Renal cortex interstitium (tissue), 11 donors: Measurements from ENCODE around the gene TXNDC15. TPM values are rescaled to one million over a fixed set of nuclear protein-coding genes. Genes with fewer than 3 reads are reported as not detected.

Experiments used
- DNase-seq, 11 donors: peaks; one replicate each; pipeline ENCODE4 v3.0.0-alpha.2; 2013; ENCODE audit warnings: low read depth in 9 of 11, low spot score in 4 of 11; ENCODE audit errors: extremely low read depth in 1 of 11
- polyA plus RNA-seq, 3 donors: library from polyadenylated mRNA; unstranded; fragments of 120-200 nt; gene quantifications; one replicate each; pipeline ENCODE4 v1.2.1, GENCODE V29; 2013; ENCODE audit not compliant: insufficient read length in 3 of 3

Gene TXNDC15
- polyA plus RNA-seq, 3 donors: 80.0 to 89.5 (median 82.3) TPM

DNA sequence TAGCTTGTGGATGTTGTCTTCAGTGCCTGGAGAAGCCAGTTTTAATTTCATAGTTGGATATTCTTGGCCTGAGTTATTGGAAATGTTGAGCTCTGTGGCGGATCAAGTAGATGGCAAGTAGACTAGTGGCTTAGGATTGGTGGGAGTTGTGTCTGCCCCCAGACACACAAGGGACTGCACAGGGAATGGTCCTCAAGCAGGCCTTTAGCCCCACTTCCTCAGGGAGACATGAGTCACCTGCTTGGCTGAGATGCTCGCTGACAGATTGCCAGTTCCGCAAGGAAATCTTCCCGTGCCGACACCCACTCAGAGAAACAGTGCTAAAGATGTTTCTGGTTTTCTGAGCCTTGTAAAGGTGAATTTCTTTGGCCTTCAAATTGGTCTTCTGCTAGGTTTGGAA, 74.7 kb downstream of the TXNDC15 start:
- no peak for DNase-seq

DNA sequence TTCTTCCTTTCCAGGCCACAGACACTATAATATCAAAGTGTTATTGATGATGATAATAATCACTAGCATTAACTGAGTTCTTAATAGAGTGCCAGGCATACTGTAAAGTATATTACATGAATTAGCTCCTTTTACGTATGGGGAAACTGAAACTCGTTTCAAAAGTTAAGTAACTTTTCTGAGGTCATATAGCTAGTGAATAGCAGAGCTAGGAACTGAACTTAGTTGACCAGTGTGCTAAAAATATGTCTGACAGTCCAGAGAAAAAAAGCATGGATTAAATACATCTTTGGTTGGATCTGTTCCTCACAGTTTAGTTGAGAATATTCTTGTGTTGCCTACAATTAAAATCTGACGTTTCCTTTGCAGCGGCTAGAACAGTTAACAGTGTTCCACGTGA, 75.1 kb downstream of the TXNDC15 start:
- DNase-seq: no peak

Other genes with a start within 250 kb of the TXNDC15 start
- 10 to 100 TPM; 38.4 to 44.1 (median 39.5) TPM for gene SAR1B, start 241.5 kb upstream of the TXNDC15 start, polyA plus RNA-seq
- gene SEC24A, start 225.6 kb upstream of the TXNDC15 start, polyA plus RNA-seq: 10 to 100 TPM; 20.5 to 23.1 (median 22.0) TPM
- 10 to 100 TPM; 61.9 to 74.7 (median 65.4) TPM for gene CAMLG, start 135.8 kb upstream of the TXNDC15 start, polyA plus RNA-seq
- 10 to 100 TPM; 76.6 to 95.7 (median 89.7) TPM for gene DDX46, start 115.6 kb upstream of the TXNDC15 start, polyA plus RNA-seq
- 100 to 1,000 TPM in 2 of 3 donors, 10 to 100 TPM in 1; 90.8 to 112 (median 108) TPM for gene C5orf24, start 28.4 kb upstream of the TXNDC15 start, polyA plus RNA-seq
- 10 to 100 TPM; 10.5 to 16.5 (median 12.2) TPM for gene PCBD2, start 30.8 kb downstream of the TXNDC15 start, polyA plus RNA-seq
- 1 to 10 TPM in 2 of 3 donors, under 1 TPM in 1; 0.89 to 1.3 (median 1.3) TPM for gene CATSPER3, start 93.5 kb downstream of the TXNDC15 start, polyA plus RNA-seq
- not detected for gene PITX1, start 159.9 kb downstream of the TXNDC15 start, polyA plus RNA-seq